ENCODE data around the gene EPN1.

DNA sequence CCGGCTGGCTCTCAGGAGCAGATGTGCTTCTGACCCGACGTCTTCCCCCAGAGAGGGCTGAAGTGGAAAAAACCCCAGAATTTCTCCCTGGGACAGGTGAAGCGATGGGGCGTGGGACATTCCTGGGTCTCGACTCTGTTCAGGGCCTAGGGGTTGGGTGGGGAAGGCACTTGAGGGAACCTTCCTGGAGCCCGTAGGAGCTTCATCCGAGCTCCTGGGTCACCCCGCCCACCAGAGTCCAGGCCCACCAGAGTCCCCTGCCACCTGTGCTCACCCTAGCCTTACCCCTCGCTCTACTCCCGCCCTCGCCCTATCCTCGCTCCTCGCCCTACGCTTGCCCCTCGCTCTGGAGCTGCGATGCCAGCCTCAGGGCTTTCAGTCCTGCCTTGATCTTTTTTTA lies 23.2 kb downstream of the EPN1 start:
- TF ChIP-seq RFX5 (IDR thresholded peaks at IDR 0.05; ENCODE audit: low read length) (no peak), CHD2 (IDR thresholded peaks at IDR 0.05; ENCODE audit: low read length, partially characterized antibody) (no peak), RCOR1 (IDR thresholded peaks at IDR 0.05; ENCODE audit: low read length) (no peak), POLR2AphosphoS5 (IDR thresholded peaks at IDR 0.05; ENCODE audit: low read depth, low read length) (no peak), TEAD4 (IDR thresholded peaks at IDR 0.05; ENCODE audit: borderline replicate concordance, insufficient read depth) (no peak), GABPA (IDR thresholded peaks at IDR 0.05; ENCODE audit: low read depth) (no peak), NFIC (IDR thresholded peaks at IDR 0.05; ENCODE audit: borderline replicate concordance) (no peak), NRF1 (IDR thresholded peaks at IDR 0.05; ENCODE audit: low read depth, low read length) (no peak)
- TF ChIP-seq, protein P1, sequence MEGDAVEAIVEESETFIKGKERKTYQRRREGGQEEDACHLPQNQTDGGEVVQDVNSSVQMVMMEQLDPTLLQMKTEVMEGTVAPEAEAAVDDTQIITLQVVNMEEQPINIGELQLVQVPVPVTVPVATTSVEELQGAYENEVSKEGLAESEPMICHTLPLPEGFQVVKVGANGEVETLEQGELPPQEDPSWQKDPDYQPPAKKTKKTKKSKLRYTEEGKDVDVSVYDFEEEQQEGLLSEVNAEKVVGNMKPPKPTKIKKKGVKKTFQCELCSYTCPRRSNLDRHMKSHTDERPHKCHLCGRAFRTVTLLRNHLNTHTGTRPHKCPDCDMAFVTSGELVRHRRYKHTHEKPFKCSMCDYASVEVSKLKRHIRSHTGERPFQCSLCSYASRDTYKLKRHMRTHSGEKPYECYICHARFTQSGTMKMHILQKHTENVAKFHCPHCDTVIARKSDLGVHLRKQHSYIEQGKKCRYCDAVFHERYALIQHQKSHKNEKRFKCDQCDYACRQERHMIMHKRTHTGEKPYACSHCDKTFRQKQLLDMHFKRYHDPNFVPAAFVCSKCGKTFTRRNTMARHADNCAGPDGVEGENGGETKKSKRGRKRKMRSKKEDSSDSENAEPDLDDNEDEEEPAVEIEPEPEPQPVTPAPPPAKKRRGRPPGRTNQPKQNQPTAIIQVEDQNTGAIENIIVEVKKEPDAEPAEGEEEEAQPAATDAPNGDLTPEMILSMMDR (IDR thresholded peaks at IDR 0.05) = no peak

Measured in SK-N-SH (cell line).